ENCODE data around the gene ACER3. TPM values are rescaled to one million over a fixed set of nuclear protein-coding genes. Genes with fewer than 3 reads are reported as not detected.

Gene ACER3
- total and polyA plus RNA-seq, 2 of the 4 experiments (the other 2 are of a cell fraction), result 3.5 to 10.0 TPM

GRCh38 chr11:76856571-76856970 is 4.1 kb upstream of the ACER3 start:
- peaks cover 3% of the 10 kb centered on the region for H3K4me1 ChIP-seq (ENCODE audit: control insufficient read depth, insufficient read depth, low read length)
- H3K9ac ChIP-seq (ENCODE audit: low read depth, low read length), result no peak overlapping the region
- no peaks in the 10 kb centered on the region for H4K20me1 ChIP-seq (ENCODE audit: insufficient read depth, low read length)
- peaks cover 3 to 5% of the 10 kb centered on the region in 2 experiments; a peak in 3 of 4 replicates for H3K79me1 ChIP-seq (ENCODE audit: low read depth in 1 of 2, low read length in 2 of 2)
- H4K91ac ChIP-seq (ENCODE audit: insufficient read depth, low read depth, low read length), result no peak overlapping the region
- TF ChIP-seq MXI1 (IDR thresholded peaks at IDR 0.05; ENCODE audit: borderline replicate concordance, low read depth, low read length), result no peak
- no peak for TF ChIP-seq NFE2L2 (IDR thresholded peaks at IDR 0.05; ENCODE audit: low read depth, low read length)
- no peak for TF ChIP-seq CHD1 (IDR thresholded peaks at IDR 0.05; ENCODE audit: low read depth, low read length)
- TF ChIP-seq MAZ (IDR thresholded peaks at IDR 0.05; ENCODE audit: borderline replicate concordance, low read depth, low read length), result no peak
- no peak for TF ChIP-seq RCOR1 (IDR thresholded peaks at IDR 0.05; ENCODE audit: insufficient replicate concordance, low read length)
- H2AK5ac ChIP-seq (ENCODE audit: low read depth, low read length), result no peak overlapping the region
- H3K36me3 ChIP-seq (ENCODE audit: control insufficient read depth, insufficient read depth, low read length), result no peaks in the 10 kb centered on the region
- H3K4ac ChIP-seq (ENCODE audit: low read depth, low read length), result no peak overlapping the region
- WGBS, 2 experiments (ENCODE audit: extremely low coverage in 2 of 2, insufficient read length in 1 of 2), result no CpG with 5 or more reads among the region's 2 CpGs
- peaks cover 3% of the 10 kb centered on the region; the same call in 1 of the 2 replicates for H3K9me1 ChIP-seq (ENCODE audit: insufficient read depth, low read length)
- in situ Hi-C loops (cut with MboI; ENCODE audit: low sequenced_read_pairs), result no loop called here
- H2BK5ac ChIP-seq (ENCODE audit: low read depth, low read length, poor library complexity, severe bottlenecking), result no peak overlapping the region
- no peak overlapping the region for H4K8ac ChIP-seq (ENCODE audit: low read depth in 2 of 2, low read length in 2 of 2)
- intact Hi-C loops (cut with micrococcal nuclease), result no loop called here
- H3K23ac ChIP-seq (ENCODE audit: low read depth, low read length), result no peak overlapping the region
- H3K14ac ChIP-seq (replicated peaks; ENCODE audit: low read depth, low read length), result no peak overlapping the region
- ChIA-PET POLR2A (ENCODE audit: unreplicated experiment) (interaction anchor here (0.7 kb wide), 1 partner anchor 252 kb away, joined by 5 read pairs; no protein-coding TSS in a partner anchor), CTCF (no interaction called here)
- no peak overlapping the region for H2BK15ac ChIP-seq (ENCODE audit: low read depth, low read length)
- H3K4me2 ChIP-seq (ENCODE audit: low read depth, low read length), result no peak overlapping the region
- DNase-seq (no peak), ATAC-seq (ENCODE audit: low read depth) (no peak)
- dilution Hi-C loops (cut with HindIII; ENCODE audit: low sequenced_read_pairs, unreplicated experiment), result no loop called here
- no peak overlapping the region for H2BK20ac ChIP-seq (ENCODE audit: low read depth, low read length)
- H3K27me3 ChIP-seq (ENCODE audit: control insufficient read depth, insufficient read depth, low read length), result peaks cover 8% of the 10 kb centered on the region
- H3K9me3 ChIP-seq (ENCODE audit: control insufficient read depth, insufficient read depth, low read length), result no peaks in the 10 kb centered on the region
- H2BK120ac ChIP-seq (ENCODE audit: low read depth, low read length), result no peak overlapping the region
- no peak overlapping the region for H3K18ac ChIP-seq (ENCODE audit: low read depth, low read length)
- H4K5ac ChIP-seq (ENCODE audit: low read depth, low read length), result no peak overlapping the region
- no peak overlapping the region for H3K4me3 ChIP-seq (ENCODE audit: insufficient read depth, low read depth, low read length)
- H2AFZ ChIP-seq (replicated peaks; ENCODE audit: low read length, poor library complexity), result no peak overlapping the region
- no peak overlapping the region for H3K27ac ChIP-seq (ENCODE audit: insufficient read depth, low read length)
- BruUV-seq (replicated peaks), result no TSS peak
- no peak overlapping the region for H3K56ac ChIP-seq (ENCODE audit: extremely low read depth, insufficient read depth, low read length)
- H2AK9ac ChIP-seq (replicated peaks; ENCODE audit: low read depth, low read length, poor library complexity), result no peak overlapping the region
